Mammary epithelial cell (primary cell): ENCODE measurements around the gene GCNT4.

Experiments
- EZH2 ChIP-seq: IDR thresholded peaks from 2 replicates; pipeline ENCODE4 v1.6.1; 2012; ENCODE audit warnings: low read length, inconsistent platforms, borderline replicate concordance
- TF ChIP-seq, protein P1 (sequence below), 2 donors: IDR thresholded peaks in 1 of 2; conservative IDR thresholded peaks in 1 of 2; 2 replicates each; pipeline ENCODE4 v1.5.1; 2011 to 2012; ENCODE audit warnings: inconsistent platforms in 2 of 2, low read length in 2 of 2, mild to moderate bottlenecking in 2 of 2, control low read depth in 1 of 2, low read depth in 1 of 2; ENCODE audit not compliant: insufficient read depth in 1 of 2; ENCODE audit errors: extremely low read depth in 1 of 2

DNA sequence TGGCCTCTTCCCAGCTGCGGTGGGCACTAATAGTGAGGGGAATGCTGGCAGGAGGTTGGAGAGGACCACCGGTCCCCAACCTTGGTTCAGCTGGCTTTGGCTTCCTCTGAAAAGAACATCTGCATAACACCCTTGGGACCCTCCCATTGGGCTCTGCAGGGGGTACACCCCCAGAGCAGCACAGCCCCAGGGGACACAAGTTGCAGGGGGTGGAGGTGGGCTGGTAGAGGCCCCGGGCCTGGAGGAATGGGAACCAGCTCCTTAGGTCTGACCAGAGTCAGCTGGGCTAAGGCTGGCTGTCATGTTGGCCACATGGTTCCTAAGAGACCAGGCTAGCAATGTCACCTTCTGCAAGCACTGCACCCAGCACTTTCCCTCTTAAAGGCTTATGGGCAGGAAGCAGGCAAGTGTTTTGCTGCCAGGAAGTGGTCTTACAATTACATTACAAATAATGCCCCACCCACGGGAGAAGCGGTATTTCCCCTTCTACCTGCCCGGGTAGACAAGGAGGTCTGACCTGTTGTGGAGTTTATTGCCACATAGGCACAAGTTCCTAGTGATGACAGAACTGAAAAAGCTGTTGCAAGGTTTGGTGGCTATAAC, 18.1 kb downstream of the GCNT4 start:
- TF ChIP-seq, protein P1, sequence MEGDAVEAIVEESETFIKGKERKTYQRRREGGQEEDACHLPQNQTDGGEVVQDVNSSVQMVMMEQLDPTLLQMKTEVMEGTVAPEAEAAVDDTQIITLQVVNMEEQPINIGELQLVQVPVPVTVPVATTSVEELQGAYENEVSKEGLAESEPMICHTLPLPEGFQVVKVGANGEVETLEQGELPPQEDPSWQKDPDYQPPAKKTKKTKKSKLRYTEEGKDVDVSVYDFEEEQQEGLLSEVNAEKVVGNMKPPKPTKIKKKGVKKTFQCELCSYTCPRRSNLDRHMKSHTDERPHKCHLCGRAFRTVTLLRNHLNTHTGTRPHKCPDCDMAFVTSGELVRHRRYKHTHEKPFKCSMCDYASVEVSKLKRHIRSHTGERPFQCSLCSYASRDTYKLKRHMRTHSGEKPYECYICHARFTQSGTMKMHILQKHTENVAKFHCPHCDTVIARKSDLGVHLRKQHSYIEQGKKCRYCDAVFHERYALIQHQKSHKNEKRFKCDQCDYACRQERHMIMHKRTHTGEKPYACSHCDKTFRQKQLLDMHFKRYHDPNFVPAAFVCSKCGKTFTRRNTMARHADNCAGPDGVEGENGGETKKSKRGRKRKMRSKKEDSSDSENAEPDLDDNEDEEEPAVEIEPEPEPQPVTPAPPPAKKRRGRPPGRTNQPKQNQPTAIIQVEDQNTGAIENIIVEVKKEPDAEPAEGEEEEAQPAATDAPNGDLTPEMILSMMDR (conservative IDR thresholded peaks at IDR 0.05 in 1 of 2, IDR thresholded peaks at IDR 0.05 in 1 of 2; ENCODE audit: extremely low read depth in 1 of 2, insufficient read depth in 1 of 2, low read depth in 1 of 2, low read length in 2 of 2), result no peak
- no peak for TF ChIP-seq EZH2
